Stimulated activated CD4-positive, alpha-beta T cell treated with anti-CD3 and anti-CD28 coated beads, Interleukin-1b, Interleukin-23, amount 100 ng/mL, for 4 hours (primary cell): Measurements from ENCODE around the gene EPB41L2.
"Not testable (repeated sequence)": the region's sequence is repeated elsewhere in the genome, so short reads cannot be mapped to it uniquely, and the experiment has no call there.

Experiments used
- DNase-seq, 2 donors: peaks; one replicate each; pipeline ENCODE4 v3.0.0-alpha.2; 2020; ENCODE audit warnings: low read depth in 2 of 2

The EPB41L2 gene

DNA sequence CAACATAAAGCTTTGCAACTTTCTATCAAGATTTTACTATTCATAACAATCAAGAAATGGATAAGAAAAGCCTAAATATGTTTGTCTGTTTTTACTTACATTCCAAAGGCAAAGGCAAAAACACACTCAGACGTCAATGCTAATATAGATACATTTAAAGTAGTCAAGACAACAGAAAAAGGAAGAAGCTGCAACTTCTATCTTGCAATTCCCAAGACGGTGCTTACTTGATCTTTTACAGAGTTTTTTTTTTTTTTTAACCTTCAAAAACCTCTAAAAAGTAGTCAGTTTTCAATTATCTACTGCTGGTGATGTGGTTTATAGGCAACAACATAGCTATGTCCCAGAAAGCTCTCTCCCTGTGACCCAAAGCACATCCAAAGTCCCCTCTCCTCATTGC, 58.1 kb downstream of the EPB41L2 start:
- no peak for DNase-seq

- DNase-seq: no peak
Measured at GRCh38 chr6:131004387-131004755, 58.7 kb downstream of the EPB41L2 start.

DNA sequence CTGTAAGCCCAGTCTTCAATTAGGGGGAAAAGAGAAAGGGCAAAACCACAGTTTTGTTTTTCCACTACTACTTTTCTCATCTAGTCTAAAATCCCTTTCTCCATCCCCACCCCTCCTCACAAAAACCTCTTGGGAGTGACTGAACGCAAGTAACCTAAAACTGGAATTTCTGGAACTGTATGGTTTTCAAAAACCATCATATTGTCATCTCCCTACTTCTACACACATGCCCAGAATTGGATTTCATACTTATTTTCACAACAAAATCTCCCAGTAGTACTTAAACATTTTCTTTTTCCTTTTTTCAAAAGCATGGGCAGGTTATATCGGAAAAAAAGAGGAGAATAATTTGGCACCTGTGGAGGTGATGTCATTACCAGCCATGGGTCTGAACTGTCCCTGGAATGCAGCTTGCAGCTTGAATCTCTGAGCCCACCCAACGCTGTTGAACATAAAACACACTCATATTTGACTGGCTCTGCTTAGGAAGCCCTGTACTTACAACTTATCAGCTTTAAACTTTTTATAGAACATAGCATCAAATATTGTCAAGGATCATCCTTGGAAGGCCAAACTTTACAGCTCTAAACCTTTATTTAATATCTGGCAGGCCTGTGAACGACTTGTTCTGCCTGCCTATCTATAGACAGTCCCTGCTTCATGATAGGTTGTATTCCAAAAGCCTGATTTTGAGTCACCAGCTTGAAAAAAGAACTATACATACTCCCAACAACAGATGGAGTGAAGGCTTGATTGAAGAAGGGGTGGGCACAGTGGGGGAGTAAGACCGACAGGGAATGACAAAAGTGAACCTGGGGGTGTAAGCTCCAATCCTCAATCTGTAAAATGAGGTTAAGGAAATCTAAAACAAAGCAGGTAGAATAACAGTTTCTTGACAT, 59.3 kb downstream of the EPB41L2 start:
- no peak for DNase-seq

GRCh38 chr6:131002661-131002980, 60.4 kb downstream of the EPB41L2 start:
- DNase-seq: no peak

GRCh38 chr6:131001945-131002660, 60.9 kb downstream of the EPB41L2 start:
- DNase-seq: no peak

- DNase-seq: no peak
Measured at GRCh38 chr6:131001111-131001736, 61.8 kb downstream of the EPB41L2 start.

DNA sequence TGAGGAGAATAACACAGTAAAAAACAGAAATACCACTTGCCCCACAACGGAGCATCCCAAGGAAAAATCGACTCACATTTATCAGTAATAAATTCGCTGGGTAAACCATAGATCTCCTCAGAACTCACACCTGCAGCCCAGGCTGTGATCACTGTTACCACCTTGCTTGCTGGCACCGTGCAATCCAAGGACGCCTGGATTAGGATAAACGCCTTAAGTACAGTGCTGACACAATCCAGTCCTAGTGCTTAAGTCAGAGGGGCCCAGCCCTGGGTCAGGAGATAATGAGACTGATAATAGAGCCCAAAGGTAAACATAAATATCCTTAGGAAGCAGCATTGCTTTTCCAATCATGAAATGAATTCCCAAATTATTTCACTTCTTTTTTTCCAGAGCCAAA, 62.5 kb downstream of the EPB41L2 start:
- no peak for DNase-seq

DNA sequence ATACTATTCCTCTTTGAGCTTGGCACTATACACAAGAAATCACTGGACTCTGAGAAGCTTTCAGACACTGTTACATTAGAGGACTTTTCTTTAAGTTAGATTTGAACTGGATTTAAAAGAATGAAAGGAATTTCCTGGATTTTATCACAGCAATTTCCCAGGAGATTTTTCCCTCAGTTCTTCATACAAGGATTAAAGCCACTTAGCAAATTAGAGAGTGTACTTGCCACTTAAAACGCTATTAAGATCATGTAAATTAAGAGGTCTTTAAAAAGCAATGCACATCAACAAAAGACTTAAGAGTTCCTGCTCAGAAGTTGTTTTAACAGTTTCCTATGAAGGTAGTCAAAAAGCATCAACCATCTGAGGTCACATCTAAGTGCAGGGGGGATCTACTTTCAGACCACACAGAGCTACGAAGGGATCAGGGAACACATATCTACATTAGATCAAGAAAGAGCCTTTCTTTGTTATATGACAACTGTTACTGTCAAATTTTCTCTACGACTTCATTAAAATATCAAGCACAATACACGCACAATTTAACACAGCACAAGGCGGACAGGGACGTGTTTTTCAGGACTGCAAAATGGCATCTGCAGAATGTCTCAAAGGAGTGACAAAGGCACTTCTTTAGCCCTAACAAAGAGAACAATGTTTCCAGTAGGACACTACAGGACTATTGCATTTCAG, 65.8 kb downstream of the EPB41L2 start:
- DNase-seq: no peak

DNA sequence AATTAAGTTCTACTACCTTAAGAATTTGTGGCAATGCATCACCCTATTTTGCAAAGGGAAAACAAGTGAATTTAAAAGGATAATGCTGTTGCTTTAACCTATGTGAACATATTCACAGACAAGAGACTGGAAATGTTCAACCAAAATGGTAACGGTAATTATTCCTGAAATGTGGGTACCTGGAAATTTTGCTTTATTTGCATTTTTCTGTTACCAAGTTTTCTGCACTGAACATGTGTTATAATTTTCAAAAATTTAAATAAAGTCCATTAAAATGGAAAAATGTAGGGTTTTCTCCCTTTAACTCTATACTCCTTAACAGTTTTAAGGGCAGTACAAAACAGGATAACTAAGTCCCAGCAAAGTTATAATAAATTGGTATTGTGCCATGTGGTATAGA, 66.4 kb downstream of the EPB41L2 start:
- DNase-seq: no peak

GRCh38 chr6:130995783-130996447, 67.1 kb downstream of the EPB41L2 start:
- DNase-seq: no peak

- DNase-seq: no peak
Measured at GRCh38 chr6:130994319-130995097, 68.5 kb downstream of the EPB41L2 start.

GRCh38 chr6:130993292-130993765, 69.7 kb downstream of the EPB41L2 start:
- DNase-seq: no peak

- DNase-seq: no peak
Measured at GRCh38 chr6:130991422-130992137, 71.5 kb downstream of the EPB41L2 start.

GRCh38 chr6:130987539-130987938, 75.5 kb downstream of the EPB41L2 start:
- DNase-seq: not testable (repeated sequence)

- DNase-seq: no peak
Measured at GRCh38 chr6:130985115-130985514, 77.9 kb downstream of the EPB41L2 start.

DNA sequence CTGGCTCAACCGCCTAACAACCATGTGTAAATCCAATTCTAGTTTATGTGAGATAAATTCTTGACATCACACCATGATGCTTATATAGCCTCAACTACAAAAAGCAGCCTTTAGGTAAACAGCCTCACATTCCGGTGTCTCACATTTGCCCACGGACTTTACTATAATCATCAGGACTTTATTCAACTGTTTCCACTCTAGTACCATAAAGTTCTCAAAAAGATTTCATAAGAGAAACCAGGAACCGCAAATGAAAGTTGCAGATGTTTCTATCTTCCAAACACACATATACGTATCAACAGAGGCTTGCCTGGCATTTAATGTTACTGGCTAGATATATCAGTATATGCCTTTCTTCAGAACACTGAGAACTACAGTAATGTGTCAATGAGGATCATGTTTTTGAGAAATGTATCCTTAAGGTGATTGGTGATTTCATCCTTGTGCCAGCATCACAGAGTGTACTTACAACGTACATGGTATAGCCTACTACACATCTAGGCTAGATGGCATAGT, 80.0 kb downstream of the EPB41L2 start:
- DNase-seq: no peak

DNA sequence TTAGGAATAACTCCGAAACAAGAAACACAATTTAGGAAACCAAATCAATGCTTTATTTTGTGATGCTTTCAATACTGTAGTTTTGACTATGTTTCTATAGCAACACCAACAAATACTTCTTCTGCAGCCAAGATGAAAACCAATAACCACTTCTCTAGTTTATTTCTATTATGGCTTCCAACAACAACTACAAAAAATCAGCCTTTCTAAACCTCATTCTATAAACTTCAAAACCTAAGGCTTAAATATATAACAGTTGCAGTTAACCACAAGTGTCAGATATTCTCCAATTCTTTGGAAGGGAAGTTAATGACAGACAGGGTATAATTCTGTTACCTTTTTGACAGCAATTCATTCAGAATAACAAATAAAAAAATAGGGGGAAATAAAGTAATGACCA, 80.9 kb downstream of the EPB41L2 start:
- no peak for DNase-seq

DNA sequence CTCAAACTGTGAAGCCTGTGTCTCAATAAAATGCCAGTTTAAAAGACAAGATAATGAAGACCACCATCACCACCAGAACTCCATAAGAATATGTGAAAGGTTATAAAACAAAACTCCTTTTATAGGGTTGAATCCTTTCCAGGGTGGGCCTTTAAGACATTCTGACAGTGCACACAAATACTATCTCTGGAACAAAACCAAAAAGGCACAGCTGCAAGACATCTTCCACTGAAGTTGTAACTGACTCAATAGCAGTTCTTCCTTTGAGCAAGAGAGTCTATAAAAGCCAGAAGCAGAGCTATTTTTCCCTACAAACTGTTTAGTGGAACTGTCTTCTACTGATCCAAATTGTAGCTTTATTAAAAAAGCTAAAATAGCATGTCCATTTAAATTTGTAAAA, 81.6 kb downstream of the EPB41L2 start:
- DNase-seq: no peak

DNA sequence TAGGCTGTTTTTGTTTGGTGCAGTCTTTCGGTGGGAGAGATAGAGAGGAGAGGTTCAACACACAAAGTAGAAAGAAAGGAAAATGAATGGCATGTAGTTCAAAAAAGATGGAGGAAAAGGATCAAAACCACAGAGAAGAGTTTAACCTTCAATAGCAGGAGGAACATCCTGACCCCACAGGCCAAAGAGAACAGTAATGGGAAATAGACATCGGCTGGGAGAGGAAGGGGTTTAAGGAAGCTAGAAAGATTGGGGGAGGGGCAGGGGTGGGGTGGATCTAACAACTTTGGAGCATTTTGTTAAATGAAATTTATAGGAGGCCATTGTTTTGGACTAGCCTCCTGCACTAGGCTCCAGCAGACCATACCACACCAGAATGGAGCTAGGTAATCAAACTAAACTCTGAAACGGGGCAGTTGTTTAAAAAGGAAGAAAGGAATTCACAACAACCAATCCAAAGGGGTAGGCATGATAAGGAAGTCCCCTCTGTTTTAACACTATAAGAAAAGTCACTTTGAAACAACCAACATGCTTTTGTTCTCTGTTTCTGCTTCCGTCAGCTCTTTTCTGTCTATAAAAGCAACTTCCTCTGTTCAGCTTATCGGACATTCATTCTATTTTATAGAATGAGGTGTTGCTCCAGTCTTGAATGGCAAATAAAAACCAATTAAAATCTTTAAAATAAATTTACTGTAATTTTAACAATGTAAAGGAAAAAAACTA, 82.6 kb downstream of the EPB41L2 start:
- no peak for DNase-seq
